Measurements from ENCODE around the gene AIPL1.

The AIPL1 gene

DNA sequence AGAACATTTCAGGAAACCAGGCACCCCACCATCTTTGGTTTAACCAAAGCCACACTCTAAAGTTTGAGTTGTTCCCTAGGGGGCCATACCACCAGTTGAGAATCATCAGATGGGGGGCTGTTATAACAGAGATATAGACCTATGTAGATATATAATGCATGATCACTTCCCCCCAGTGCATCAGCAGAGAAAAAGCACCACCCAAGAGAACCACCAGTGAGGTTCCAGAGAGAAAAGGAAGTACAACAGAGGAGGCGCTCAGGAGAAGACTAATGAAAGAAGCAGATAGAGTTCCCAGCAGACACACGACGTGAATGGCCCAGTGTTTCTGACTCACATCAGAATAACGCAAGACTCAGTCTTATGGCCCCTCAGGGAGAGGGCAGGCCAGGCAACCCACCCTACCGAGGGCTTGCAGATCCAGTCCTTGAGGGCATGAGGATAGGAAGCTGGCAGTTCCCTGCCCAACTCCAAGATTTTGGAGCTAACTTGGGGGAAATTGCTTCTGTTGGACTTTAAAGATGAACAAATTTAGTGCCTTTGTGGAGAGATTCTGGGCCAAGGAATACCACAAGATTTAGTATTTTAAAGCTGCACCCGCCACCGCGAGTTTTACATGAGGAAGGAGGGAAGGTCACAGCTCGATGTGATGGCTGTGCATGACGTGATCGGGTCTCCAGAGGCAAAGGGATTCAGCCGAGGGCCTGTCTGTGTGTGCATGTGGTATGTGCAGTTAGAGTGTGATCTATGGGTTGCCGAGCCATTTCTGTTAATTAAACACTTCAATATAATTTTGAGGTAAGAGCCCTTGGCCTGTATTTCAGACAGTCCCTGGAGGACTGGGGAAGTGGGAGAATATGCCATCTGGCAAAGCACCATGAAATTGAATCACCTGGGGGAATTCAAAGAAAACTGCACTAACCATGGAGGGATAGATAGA is 53.1 kb downstream of the AIPL1 start:
- TF ChIP-seq TAF1 (IDR thresholded peaks at IDR 0.05; ENCODE audit: borderline replicate concordance, insufficient read depth, low read length), result no peak
- TF ChIP-seq, protein P1, sequence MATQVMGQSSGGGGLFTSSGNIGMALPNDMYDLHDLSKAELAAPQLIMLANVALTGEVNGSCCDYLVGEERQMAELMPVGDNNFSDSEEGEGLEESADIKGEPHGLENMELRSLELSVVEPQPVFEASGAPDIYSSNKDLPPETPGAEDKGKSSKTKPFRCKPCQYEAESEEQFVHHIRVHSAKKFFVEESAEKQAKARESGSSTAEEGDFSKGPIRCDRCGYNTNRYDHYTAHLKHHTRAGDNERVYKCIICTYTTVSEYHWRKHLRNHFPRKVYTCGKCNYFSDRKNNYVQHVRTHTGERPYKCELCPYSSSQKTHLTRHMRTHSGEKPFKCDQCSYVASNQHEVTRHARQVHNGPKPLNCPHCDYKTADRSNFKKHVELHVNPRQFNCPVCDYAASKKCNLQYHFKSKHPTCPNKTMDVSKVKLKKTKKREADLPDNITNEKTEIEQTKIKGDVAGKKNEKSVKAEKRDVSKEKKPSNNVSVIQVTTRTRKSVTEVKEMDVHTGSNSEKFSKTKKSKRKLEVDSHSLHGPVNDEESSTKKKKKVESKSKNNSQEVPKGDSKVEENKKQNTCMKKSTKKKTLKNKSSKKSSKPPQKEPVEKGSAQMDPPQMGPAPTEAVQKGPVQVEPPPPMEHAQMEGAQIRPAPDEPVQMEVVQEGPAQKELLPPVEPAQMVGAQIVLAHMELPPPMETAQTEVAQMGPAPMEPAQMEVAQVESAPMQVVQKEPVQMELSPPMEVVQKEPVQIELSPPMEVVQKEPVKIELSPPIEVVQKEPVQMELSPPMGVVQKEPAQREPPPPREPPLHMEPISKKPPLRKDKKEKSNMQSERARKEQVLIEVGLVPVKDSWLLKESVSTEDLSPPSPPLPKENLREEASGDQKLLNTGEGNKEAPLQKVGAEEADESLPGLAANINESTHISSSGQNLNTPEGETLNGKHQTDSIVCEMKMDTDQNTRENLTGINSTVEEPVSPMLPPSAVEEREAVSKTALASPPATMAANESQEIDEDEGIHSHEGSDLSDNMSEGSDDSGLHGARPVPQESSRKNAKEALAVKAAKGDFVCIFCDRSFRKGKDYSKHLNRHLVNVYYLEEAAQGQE (IDR thresholded peaks at IDR 0.05; ENCODE audit: insufficient read depth in 1 of 2, low read depth in 2 of 2, low read length in 2 of 2), result no peak
- no peak for TF ChIP-seq SIN3A (IDR thresholded peaks at IDR 0.05; ENCODE audit: borderline replicate concordance, insufficient read depth, low read length)
- no peak for TF ChIP-seq FOXP2 (optimal IDR thresholded peaks at IDR 0.05; ENCODE audit: borderline replicate concordance, extremely low read depth, extremely low read length, insufficient read depth)
- no peak for TF ChIP-seq POLR2AphosphoS5 (IDR thresholded peaks at IDR 0.05; ENCODE audit: low read depth, low read length)

DNA sequence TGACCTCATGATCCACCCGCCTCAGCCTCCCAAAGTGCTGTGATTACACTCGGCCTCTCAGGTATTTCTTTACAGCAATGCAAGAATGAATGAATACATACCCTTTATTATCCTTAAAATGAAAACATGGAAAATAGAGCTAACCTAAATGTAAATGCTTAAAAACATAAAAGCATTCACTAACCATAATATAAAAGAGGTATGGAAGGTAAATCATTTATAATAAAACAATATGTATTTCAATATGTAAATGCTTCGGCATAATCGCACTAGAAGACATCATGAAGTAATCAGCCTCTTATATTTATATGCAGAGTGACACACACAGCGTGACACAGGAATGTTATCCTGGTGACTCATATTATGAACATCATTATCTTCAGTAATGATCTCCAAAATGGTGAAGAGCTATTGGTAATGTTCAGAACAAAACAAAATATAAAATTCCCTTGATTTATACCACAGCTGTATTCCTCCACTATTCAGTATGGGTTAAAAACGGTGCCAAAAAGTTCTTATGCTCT is 53.9 kb downstream of the AIPL1 start:
- TF ChIP-seq, protein P1 (IDR thresholded peaks at IDR 0.05; ENCODE audit: insufficient read depth in 1 of 2, low read depth in 2 of 2, low read length in 2 of 2), result no peak
- TF ChIP-seq POLR2AphosphoS5 (IDR thresholded peaks at IDR 0.05; ENCODE audit: low read depth, low read length) (no peak), SIN3A (IDR thresholded peaks at IDR 0.05; ENCODE audit: borderline replicate concordance, insufficient read depth, low read length) (no peak), TAF1 (IDR thresholded peaks at IDR 0.05; ENCODE audit: borderline replicate concordance, insufficient read depth, low read length) (no peak), FOXP2 (optimal IDR thresholded peaks at IDR 0.05; ENCODE audit: borderline replicate concordance, extremely low read depth, extremely low read length, insufficient read depth) (no peak)

GRCh38 chr17:6377906-6378305 is 57.0 kb downstream of the AIPL1 start:
- TF ChIP-seq FOXP2 (optimal IDR thresholded peaks at IDR 0.05; ENCODE audit: borderline replicate concordance, extremely low read depth, extremely low read length, insufficient read depth), result no peak
- no peak for TF ChIP-seq SIN3A (IDR thresholded peaks at IDR 0.05; ENCODE audit: borderline replicate concordance, insufficient read depth, low read length)
- no peak for TF ChIP-seq TAF1 (IDR thresholded peaks at IDR 0.05; ENCODE audit: borderline replicate concordance, insufficient read depth, low read length)
- TF ChIP-seq, protein P1 (IDR thresholded peaks at IDR 0.05; ENCODE audit: insufficient read depth in 1 of 2, low read depth in 2 of 2, low read length in 2 of 2), result no peak
- no peak for TF ChIP-seq POLR2AphosphoS5 (IDR thresholded peaks at IDR 0.05; ENCODE audit: low read depth, low read length)

DNA sequence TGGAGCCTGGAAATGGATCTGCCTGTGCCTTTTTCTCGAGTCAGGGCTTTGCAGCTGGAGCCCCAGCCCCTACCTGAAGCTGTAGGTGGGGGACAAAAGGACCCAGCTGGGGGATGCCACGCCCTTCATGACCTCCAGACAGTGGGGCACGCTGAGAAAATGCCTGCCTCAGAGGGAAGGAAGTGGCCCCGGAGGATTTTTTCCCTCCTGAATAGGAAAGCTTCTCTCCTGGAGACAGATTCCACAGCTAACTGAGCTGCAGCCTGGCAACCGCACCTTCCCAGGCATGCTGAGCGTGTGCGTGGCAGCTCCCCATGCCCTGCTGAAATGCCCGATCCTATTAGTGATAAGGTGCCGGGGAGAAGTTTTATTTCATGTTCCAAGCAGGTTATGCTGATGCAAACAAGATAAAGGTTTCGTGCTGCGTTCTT is 58.0 kb downstream of the AIPL1 start:
- TF ChIP-seq, protein P1 (IDR thresholded peaks at IDR 0.05; ENCODE audit: insufficient read depth in 1 of 2, low read depth in 2 of 2, low read length in 2 of 2), result no peak
- TF ChIP-seq SIN3A (IDR thresholded peaks at IDR 0.05; ENCODE audit: borderline replicate concordance, insufficient read depth, low read length) (no peak), TAF1 (IDR thresholded peaks at IDR 0.05; ENCODE audit: borderline replicate concordance, insufficient read depth, low read length) (no peak), POLR2AphosphoS5 (IDR thresholded peaks at IDR 0.05; ENCODE audit: low read depth, low read length) (no peak), FOXP2 (optimal IDR thresholded peaks at IDR 0.05; ENCODE audit: borderline replicate concordance, extremely low read depth, extremely low read length, insufficient read depth) (no peak)
